DND-41 (cell line): ENCODE results near the gene RNF220.

ENCODE experiments used
- EZH2 ChIP-seq: IDR thresholded peaks from 3 replicates; pipeline ENCODE4 v1.6.1; 2012; ENCODE audit warnings: borderline replicate concordance, low read depth, mild to moderate bottlenecking, moderate library complexity, low read length, inconsistent platforms; ENCODE audit not compliant: severe bottlenecking
- TF ChIP-seq, protein P1 (sequence below): IDR thresholded peaks from 2 replicates; pipeline ENCODE4 v1.5.1; 2012; ENCODE audit warnings: borderline replicate concordance, low read length, moderate library complexity, mild to moderate bottlenecking; ENCODE audit not compliant: poor library complexity, severe bottlenecking; ENCODE audit errors: extremely low read depth

DNA sequence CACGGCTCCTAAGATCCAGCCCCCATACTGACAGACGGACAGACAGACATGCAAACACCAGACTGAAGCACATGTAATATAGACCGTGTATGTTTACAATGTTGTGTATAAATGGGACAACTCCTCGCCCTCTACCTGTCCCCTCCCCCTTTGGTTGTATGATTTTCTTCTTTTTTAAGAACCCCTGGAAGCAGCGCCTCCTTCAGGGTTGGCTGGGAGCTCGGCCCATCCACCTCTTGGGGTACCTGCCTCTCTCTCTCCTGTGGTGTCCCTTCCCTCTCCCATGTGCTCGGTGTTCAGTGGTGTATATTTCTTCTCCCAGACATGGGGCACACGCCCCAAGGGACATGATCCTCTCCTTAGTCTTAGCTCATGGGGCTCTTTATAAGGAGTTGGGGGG lies 246.0 kb downstream of the RNF220 start:
- TF ChIP-seq, protein P1, sequence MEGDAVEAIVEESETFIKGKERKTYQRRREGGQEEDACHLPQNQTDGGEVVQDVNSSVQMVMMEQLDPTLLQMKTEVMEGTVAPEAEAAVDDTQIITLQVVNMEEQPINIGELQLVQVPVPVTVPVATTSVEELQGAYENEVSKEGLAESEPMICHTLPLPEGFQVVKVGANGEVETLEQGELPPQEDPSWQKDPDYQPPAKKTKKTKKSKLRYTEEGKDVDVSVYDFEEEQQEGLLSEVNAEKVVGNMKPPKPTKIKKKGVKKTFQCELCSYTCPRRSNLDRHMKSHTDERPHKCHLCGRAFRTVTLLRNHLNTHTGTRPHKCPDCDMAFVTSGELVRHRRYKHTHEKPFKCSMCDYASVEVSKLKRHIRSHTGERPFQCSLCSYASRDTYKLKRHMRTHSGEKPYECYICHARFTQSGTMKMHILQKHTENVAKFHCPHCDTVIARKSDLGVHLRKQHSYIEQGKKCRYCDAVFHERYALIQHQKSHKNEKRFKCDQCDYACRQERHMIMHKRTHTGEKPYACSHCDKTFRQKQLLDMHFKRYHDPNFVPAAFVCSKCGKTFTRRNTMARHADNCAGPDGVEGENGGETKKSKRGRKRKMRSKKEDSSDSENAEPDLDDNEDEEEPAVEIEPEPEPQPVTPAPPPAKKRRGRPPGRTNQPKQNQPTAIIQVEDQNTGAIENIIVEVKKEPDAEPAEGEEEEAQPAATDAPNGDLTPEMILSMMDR: no peak
- TF ChIP-seq EZH2: no peak
